ENCODE results near the gene VSTM4. TPM values are rescaled to one million over a fixed set of nuclear protein-coding genes. Genes with fewer than 3 reads are reported as not detected.

The VSTM4 gene
- total RNA-seq, 1 donor from 2014 or later, result 2.7 TPM

GRCh38 chr10:49143249-49143648, 27.9 kb upstream of the VSTM4 start:
- ATAC-seq (no peak), DNase-seq (ENCODE audit: low spot score) (no peak)

GRCh38 chr10:49141541-49142332, 26.4 kb upstream of the VSTM4 start:
- no peak for DNase-seq (ENCODE audit: low spot score)

GRCh38 chr10:49140304-49141177, 25.2 kb upstream of the VSTM4 start:
- ATAC-seq (no peak), DNase-seq (ENCODE audit: low spot score) (no peak)

More at GRCh38 chr10:49141541-49142332, 26.4 kb upstream of the VSTM4 start:
- no peak for ATAC-seq

DNA sequence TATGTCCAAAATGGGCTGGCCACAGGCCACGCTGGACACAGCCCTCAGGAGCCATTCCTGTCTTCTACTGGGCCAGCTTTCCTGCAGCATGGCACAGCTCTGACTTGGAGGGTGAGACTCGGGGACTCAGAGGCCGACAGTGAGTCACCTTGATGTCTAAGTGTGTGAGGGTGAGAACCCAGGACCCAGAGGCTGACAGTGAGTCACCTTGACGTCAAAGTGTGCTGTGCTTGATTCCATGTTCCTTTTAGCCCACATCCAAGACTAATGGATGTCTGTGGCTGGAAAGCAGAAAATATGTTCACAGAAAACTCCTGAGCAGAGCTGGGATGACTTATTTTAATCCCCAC, 24.5 kb upstream of the VSTM4 start:
- ATAC-seq, result no peak

DNA sequence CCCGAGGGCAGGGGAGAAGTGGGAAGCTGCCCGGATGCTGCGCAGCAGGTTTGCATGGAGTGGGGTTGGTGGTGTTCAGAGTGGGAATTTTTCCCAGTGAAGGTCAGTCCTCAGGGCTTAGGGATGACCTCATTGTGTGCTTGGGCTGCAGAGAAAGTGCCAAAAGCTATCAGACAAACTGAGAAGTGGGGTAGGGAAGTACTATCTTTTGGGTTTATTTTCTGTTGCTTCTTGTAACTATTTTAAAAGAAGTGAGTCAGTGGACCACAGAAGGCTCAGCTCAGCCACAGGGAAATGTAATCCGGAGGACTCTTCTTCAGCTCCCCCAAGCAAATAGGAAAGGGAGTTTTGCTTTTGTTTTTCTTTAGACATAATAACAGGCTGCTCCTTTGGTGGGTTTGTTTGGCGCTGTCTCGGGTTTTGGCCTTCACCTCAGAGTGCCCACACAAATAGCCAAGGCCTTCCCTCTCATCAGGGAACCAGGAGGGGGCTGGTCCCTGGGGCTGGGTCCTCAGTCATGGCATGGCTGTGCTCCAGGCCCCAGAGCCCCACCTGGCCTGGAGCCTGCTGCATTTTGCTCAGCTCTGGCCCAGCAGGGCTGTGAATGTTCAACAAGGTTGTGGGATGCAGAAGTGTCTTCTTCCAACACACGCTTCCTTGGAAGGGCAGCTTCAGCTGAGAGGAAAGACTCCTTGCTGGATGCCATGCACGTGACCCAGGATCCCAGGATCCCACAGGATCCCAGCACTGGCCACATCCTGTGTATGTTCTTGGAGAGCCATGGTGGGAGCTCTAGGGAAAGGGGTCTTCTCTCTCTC, 23.9 kb upstream of the VSTM4 start:
- DNase-seq (ENCODE audit: low spot score) (no peak), ATAC-seq (no peak)

More for the DNA sequence above, 24.5 kb upstream of the VSTM4 start:
- DNase-seq (ENCODE audit: low spot score), result no peak

GRCh38 chr10:49138361-49138891, 23.1 kb upstream of the VSTM4 start:
- ATAC-seq, result no peak
- DNase-seq (ENCODE audit: low spot score), result no peak

GRCh38 chr10:49136525-49136924, 21.2 kb upstream of the VSTM4 start:
- ATAC-seq (no peak), DNase-seq (ENCODE audit: low spot score) (no peak)

- DNase-seq (ENCODE audit: low spot score) (no peak), ATAC-seq (no peak)
These were observed 20.4 kb upstream of the VSTM4 start for GRCh38 chr10:49135575-49136313.

GRCh38 chr10:49134327-49134726, 19.0 kb upstream of the VSTM4 start:
- ATAC-seq (no peak), DNase-seq (ENCODE audit: low spot score) (no peak)

DNA sequence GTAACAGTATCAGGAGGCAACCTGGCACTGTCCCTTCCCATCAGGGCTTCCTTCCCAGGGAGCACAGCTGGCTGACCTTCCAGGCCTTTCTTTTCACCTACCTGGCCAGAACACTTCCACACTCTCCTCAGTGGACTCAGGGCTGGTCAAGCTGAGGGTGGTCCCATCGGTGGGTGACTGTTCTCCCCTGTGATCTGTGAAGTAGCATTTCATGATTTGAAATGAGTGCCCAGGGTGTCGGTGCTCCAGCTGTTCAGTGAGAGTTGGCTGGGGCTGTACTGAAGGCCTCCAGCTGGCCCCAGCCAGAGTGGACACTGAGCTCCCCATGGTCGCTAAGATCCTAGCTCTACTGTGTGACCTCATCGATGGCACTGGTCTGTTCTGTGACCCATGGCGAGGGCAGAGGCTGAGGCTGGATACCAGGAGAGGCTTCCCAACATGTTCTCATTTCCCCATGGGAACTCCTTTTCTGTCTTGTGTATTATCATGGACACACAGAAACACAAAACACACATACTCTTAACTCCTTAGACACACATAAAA, 18.5 kb upstream of the VSTM4 start, which contains the start of gene FAM170B:
Gene FAM170B (minus strand): TSS at position 316 of the 543 bp plus-strand sequence. CDS start 103 bp downstream, at position 213.
- ATAC-seq, result no peak
- DNase-seq (ENCODE audit: low spot score), result no peak

DNA sequence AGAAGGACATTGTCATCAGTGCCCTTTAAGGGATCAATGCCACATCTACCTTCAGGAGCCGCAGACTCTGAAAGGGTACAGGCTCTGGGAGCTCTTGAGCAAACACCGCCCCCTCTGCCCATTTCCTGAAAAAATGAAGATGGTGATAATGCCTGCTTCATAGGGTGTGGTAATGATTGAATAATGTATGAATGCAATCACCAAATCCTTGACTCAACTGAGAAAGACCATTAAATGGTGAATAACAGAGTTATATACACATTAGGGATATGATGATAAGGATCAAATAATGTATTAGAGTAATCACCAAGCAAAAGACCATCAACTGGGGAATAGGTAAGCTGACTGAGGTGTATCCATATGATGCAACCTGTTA, 17.0 kb upstream of the VSTM4 start:
- ATAC-seq (no peak), DNase-seq (ENCODE audit: low spot score) (no peak)

DNA sequence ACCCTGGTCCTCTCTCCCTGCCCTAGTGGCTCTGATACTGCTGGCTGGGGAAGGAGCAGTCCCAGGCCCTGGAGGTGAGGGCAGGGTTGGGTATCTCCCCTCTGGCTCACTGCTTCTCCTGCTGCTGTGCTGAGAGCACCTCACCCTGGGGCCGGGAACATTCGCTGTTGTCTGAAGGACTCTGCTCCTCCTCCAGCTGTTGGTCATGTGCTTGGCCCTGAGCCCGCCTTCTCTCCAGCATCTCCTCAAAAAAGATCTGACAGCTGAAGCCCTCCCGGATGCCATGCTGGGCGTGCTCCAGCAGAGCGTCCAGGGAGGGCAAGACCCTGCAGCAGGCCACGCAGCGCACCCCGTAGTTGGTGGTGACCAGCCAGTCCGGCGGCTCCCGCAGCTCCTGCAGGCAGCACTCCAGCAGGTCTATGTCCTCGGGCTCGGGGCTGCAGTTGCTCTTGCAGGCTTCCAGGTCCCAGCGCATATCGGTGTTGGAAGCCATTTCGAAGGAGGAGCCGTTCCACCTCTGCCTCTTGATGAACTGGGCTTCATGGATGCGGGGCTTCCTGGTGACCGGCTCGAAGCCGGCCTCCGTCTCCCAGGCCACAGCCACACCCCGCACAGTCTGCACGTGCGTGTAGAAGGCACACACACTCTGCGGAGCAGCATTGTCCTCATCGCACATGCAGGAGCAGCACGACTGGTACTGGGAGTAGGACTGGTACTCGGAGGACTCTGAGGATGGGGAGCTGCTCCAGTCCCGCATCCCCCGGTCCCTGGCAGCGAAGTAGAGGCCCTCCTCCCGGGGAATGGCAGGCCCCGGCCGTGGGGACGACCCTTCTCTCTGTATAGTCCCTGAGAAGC, 16.4 kb upstream of the VSTM4 start:
- no peak for ATAC-seq
- DNase-seq (ENCODE audit: low spot score), result no peak

GRCh38 chr10:49129376-49129775, 14.1 kb upstream of the VSTM4 start:
- no peak for ATAC-seq
- no peak for DNase-seq (ENCODE audit: low spot score)

GRCh38 chr10:49128854-49129253, 13.5 kb upstream of the VSTM4 start:
- DNase-seq (ENCODE audit: low spot score) (no peak), ATAC-seq (no peak)

DNA sequence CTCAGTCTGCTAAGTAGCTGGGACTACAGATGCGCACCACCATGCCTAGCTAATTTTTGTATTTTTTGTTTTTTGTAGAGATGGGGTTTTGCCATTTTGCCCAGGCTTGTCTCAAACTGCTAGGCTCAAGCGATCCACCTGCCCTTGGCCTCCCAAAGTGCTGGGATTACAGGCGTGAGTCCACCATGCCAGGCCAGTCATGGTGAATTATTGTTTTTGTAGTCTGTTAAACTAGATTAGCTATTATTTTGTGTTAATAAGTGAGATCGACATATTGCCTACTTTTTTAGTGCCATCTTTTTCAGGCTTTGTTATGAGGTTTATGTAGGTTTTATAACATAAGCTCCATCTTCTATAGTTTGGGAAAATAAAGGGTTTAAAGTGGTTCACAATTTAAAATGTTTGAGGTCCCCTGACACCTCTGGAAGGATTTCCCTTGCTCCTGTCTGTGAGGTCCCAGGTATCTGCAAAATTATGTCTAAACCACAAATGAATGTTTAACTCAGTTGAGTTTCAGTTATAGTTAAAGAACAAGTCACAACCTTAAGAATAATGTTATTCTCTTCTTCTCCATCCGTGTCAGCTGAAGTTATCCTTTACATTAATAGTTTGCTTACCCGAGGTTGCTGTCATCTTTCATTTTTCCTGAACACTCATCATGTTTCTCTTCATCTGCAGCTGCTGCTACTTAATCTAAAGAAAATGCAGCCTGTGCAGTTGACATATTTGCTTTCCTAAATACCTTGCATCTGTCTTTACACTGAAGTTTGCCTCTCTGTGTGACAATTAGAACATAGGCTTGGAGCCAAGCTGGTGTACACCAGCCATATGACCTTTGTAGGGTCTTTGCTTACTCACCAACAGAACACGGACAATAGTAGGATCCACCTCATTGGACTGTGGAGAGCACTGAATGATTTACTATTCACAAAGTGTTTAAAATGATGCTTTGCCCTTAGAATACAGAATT, 8.9 kb upstream of the VSTM4 start:
- ATAC-seq, result no peak
- DNase-seq (ENCODE audit: low spot score), result no peak

- DNase-seq (ENCODE audit: low spot score) (no peak), ATAC-seq (no peak)
These were observed 5.6 kb upstream of the VSTM4 start for GRCh38 chr10:49120911-49121310.

DNA sequence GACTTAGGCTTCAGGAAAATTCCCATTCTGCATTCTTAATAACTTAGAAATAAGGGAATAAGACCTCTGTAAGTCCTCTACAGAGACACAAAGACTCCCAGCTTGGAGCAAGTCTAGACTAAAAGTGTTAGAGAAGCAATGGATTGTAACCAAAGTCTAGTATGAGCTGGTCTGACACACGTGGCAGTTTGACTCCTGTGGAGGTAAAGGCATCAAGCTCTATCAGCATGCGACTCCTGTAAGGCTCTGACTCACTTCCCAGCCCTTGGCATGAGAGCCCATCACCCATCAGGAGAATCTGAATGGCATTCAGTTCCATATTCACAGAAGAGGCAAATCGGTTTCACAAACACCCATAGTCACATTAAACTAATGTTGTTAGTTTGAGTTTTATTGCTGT, 4.4 kb upstream of the VSTM4 start:
- DNase-seq (ENCODE audit: low spot score), result no peak

More for the DNA sequence above, 4.4 kb upstream of the VSTM4 start:
- ATAC-seq, result no peak
